ENCODE results near the gene SMIM1.

GRCh38 chr1:3774946-3775489 lies 2.5 kb downstream of the SMIM1 start:
- TF ChIP-seq CTCF (IDR thresholded peaks at IDR 0.05; ENCODE audit: low read depth, low read length) (no peak), EZH2phosphoT487 (IDR thresholded peaks at IDR 0.05; ENCODE audit: low read depth) (no peak)

Measured in OCI-LY3 (cell line).